Amniotic epithelial cell (primary cell): ENCODE data around the gene CLCN6.
"Not testable (repeated sequence)": the region's sequence is repeated elsewhere in the genome, so short reads cannot be mapped to it uniquely, and the experiment has no call there.

Experiments used
- DNase-seq: peaks from one replicate; pipeline ENCODE4 v3.0.0-alpha.2; 2010; ENCODE audit warnings: low read depth

Gene CLCN6

GRCh38 chr1:11795238-11795890, 10.6 kb upstream of the CLCN6 start:
- no peak for DNase-seq

- DNase-seq, result peak; percentile 59
These were observed 9.8 kb upstream of the CLCN6 start for GRCh38 chr1:11796036-11796828.

GRCh38 chr1:11797525-11798216, 8.3 kb upstream of the CLCN6 start:
- DNase-seq, result peak; percentile 50

- DNase-seq, result no peak
These were observed 6.9 kb upstream of the CLCN6 start for GRCh38 chr1:11799099-11799498.

- DNase-seq, result no peak
These were observed 6.1 kb upstream of the CLCN6 start for GRCh38 chr1:11799896-11800295.

GRCh38 chr1:11800391-11800755, 5.6 kb upstream of the CLCN6 start:
- no peak for DNase-seq

GRCh38 chr1:11800756-11801433, 5.1 kb upstream of the CLCN6 start:
- peak; percentile 36 for DNase-seq

GRCh38 chr1:11802616-11802972, 3.4 kb upstream of the CLCN6 start:
- DNase-seq, result no peak

GRCh38 chr1:11802973-11803885, 2.8 kb upstream of the CLCN6 start:
- DNase-seq, result peak; percentile 96

GRCh38 chr1:11803924-11804665, 1.9 kb upstream of the CLCN6 start:
- DNase-seq, result not testable (repeated sequence)

GRCh38 chr1:11804666-11805421, 1.1 kb upstream of the CLCN6 start:
- peak; percentile 75 for DNase-seq

GRCh38 chr1:11806307-11806936, 431 bp downstream of the CLCN6 start:
- DNase-seq, result no peak

GRCh38 chr1:11807133-11807532, 1.1 kb downstream of the CLCN6 start:
- no peak for DNase-seq

- DNase-seq, result no peak
These were observed 7.0 kb downstream of the CLCN6 start for GRCh38 chr1:11813021-11813420.

- no peak for DNase-seq
These were observed 11.2 kb downstream of the CLCN6 start for GRCh38 chr1:11817192-11817591.

GRCh38 chr1:11822091-11822490, 16.1 kb downstream of the CLCN6 start:
- peak; percentile 72 for DNase-seq

- DNase-seq, result no peak
These were observed 17.6 kb downstream of the CLCN6 start for GRCh38 chr1:11823366-11824137.

GRCh38 chr1:11825131-11825530, 19.1 kb downstream of the CLCN6 start:
- no peak for DNase-seq

- no peak for DNase-seq
These were observed 21.0 kb downstream of the CLCN6 start for GRCh38 chr1:11826946-11827345.
